Placental epithelial cell (primary cell): Measurements from ENCODE around the gene TMEM151B. TPM values are rescaled to one million over a fixed set of nuclear protein-coding genes. Genes with fewer than 3 reads are reported as not detected.

Experiments used
- total RNA-seq: library from RNA; depleted of rRNA; stranded (reverse); fragments of >200 nt; gene quantifications from 2 replicates; pipeline ENCODE4 v1.2.3, GENCODE V29; 2012

Gene TMEM151B
- under 0.01 TPM in 1 of 2 replicates, not detected in the other for total RNA-seq

DNA sequence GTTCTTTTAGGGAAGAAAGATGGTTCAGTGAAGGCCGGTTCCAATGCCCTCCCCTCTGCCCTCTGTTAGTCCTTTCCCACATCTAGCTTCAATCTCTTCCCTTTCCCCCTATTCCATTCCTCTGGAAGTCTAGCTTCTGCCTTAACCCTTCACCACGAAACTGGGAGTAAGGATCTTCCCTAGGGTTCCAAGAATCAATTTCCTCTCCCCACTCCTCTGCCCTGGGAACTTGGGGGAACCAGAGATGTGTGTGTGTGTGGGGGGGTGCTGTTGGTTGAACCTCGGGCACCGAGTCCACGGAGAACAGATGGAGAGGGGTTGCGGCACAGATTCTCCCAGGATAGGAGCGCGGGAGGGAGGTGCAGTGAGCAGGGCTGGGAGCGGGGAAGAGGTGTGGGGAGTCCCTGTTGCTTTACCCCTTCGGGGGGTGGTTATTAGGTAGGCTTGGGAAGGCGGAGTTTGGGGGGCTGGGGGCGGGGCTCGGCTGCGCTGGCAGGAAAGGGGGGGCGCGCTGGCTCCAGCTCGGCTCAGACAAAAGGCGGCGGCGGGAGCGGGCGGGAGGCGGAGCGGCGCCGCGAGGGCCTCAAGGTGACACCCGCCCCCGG is at the start of gene TMEM151B:
Gene TMEM151B, plus strand, starts transcription at position 530 of the 605 bp plus-strand sequence. CDS start 293 bp downstream, outside the sequence.

DNA sequence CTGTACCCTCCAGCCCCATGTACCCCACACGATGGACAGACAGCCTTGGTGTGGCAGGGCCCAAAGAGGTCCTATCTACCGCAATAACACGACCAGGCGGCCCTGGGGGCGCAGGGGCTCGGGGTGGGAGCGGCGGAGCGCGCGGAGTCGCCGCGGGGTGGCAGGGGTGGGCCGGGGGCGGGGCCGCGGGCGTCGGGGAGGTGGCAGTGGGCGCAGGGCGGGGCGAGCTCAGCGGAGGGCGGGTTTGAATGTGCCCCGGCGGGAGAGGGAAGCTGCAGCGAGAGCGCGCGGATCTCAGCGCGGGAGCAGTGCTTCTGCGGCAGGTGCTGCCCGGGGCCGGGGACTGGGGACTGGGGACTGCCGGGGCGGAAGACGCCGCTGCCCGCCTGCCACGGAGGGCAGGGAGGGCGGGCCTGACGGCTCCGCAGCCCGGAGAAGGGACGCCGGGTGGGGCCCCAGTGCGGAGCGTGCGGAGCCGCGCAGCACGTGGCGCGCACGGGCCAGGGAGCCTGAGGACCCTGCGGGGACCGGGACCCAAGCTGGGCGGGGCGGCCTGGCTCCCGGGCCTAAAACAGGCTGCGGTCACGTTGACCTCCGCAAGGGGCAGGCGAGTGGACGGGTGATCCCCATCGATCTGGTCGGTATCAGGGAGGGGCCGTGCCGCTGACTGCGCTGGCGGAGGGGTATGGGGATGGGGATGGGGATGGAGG is 46.8 kb upstream of the TMEM151B start, which contains the start of gene SLC29A1:
Gene SLC29A1, plus strand, starts transcription at position 277 of the 710 bp plus-strand sequence. CDS start 3,719 bp downstream, outside the sequence.

DNA sequence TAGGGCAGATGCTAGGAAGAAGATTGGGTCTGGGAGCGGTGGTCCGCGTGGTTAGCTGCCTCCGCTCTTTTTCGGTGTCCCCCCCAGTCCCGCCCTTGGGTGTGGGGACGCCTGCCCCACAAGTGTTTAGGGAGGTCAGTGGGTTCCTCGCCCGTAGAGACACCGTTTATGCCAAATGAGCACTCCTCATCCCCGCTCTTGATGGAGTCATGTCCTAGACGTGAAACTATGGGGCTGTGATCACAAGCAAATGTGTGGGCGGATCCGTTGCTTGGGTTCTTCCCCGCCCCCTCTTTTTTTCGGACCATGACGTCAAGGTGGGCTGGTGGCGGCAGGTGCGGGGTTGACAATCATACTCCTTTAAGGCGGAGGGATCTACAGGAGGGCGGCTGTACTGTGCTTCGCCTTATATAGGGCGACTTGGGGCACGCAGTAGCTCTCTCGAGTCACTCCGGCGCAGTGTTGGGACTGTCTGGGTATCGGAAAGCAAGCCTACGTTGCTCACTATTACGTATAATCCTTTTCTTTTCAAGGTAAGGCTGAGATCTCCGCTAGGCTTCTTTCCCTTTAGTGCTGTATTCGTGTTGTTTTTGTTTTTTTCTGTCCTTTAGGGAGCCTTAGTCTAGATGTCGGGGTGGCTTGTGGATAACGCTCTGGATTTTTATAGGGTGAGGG is 23.4 kb upstream of the TMEM151B start, which contains the start of gene HSP90AB1:
Gene HSP90AB1, plus strand, starts transcription at position 439 of the 675 bp plus-strand sequence. CDS start 1,529 bp downstream, outside the sequence.

DNA sequence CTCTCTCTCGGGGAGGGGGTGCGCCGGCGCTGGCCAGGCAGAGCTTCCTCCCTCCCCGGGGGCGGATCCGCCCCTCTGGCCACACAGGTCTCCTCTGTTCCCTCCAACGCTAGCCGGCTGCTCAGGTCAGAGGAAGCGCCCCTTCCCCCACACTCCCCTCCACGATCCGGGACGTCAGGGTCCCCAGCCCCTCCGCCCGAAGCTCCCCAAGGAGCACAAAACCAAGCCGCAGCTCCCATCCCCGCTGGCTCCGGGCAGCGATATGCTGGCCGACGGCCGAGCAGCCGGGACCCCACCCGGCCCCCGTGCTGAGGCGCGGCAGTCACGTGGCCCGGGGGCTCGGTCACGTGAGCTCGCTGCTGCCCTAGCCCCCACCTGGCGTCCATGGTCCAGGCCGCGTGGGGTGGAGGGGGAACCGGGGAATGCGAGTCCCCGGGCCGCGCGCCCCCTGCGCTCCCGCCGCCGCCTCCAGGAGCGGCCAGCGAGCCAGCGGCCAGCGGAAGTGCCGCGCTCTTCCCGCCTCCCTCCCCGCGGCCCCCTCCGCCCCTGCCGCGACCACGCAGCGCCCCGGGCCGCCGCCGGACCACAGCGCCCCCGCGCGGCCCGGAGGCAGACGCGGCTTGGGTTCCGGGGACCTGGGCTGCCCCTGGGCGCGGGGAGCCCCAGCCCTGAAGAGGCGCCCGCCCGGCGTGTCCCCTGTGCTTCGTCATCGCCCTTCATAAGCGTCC is 13.1 kb upstream of the TMEM151B start, which contains the start of gene SLC35B2:
Gene SLC35B2, minus strand, starts transcription at position 504 of the 728 bp plus-strand sequence. Its CDS starts 118 bp downstream, at position 386.

DNA sequence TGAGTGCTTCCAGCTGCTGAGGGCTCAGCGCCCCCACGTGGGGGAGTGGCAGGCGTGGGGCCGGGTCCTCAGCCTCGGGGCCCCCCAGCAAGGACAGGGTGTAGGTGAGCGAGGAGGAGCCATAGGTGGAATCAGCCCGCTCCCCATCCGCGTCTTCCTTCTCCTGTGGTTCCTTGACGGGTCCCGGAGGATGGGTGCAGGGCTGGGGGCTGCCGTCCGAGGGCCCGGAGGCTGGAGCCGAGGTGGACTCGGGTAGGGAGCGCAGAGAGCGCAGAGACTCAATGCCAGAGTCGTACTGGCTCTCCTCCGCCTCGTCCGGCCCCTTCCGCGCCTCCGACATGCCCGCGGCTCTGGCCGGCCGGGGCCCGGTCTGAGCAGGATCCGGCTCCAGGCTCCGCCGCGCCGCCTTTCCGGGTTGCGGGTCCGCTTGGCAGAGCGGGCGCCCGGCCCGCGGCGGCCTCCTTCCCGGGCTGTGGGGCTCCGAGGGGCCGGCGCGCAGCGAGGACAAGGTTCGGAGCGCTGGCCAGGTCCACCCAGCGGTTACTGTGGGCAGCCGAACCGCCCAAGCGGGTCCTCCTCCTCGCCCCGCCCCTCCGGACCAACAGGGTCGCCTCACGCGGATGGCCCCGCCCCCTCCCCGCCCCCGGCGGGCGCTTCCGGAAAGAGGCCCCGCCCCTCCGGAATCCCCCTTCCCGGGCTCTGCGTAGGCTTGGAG is 5.1 kb upstream of the TMEM151B start, which contains the start of gene NFKBIE:
Gene NFKBIE, minus strand, starts transcription at position 545 of the 715 bp plus-strand sequence. Its CDS starts 205 bp downstream, at position 340.

DNA sequence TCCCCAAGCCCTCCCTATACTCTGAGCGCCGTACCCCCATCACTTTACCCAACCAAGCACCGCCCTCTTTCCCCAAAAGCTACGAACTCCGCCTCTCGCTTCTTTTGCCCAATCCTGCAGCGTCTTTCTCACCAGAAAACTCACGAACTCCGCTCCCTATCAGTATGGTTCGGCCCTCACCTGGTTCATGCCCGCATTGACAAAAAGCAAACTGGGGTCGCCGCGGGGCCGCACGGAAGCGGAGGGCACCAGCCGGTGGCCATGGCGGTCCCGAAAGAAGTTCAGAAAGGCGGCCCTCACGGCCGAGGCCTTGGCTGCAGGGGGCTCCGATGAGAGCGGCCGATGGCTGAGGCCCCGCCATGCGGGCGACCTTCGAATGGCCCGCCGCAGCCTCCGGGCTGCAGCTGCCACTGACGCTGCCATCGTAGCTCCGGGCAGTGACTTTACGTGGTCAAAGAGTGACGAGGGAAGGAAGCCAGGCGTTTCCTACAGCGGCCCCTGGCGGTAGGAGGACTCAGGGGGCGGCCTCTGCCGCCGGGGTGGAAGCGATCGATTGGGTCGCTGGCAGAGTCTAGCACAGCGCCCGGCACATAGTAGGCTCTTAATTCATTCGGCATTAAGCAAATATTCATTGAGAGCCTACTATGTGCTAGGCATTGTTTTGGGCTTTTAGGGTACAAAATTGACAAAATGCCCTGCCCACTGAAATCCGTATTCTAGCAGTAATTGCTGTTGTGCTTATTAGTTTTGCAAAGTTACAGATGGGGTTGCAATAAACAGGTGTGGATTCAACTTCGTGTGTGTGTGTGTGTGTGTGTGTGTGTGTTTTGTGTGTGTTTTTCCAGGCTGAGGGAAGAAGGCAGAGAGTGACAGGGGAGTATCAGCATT is 42.9 kb downstream of the TMEM151B start, which contains the start of gene AARS2:
Gene AARS2, minus strand, starts transcription at position 447 of the 888 bp plus-strand sequence. Its CDS starts 24 bp downstream, at position 423.

DNA sequence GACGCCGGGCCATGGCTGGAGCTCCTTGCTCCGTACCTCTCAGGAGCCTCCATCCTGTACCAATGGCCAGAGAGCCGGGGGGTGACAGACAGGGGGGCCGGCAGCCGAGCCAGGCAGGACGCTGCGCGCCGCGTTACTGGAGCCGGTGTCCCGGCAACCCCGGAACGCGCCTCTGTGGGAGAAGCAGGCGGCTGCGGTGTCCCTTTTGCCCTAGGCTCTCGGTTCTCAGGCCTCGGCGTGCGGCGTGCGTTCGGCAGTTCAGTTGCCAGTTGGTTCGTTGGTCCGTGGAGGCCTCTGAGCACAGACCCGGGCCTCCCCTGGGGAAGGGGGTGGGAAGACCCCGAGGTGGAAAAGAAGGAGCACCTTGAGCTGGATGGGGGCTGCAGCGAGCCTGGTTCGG is 72.2 kb downstream of the TMEM151B start, which contains the start of gene SPATS1:
Gene SPATS1, plus strand, starts transcription at position 162 of the 400 bp plus-strand sequence. CDS start 446 bp downstream, outside the sequence.

Other genes with a start within 250 kb of the TMEM151B start
- gene MRPL14, start 143.0 kb upstream of the TMEM151B start, total RNA-seq, result 29.4 and 38.5 TPM in 2 replicates
- gene TMEM63B, start 142.9 kb upstream of the TMEM151B start, total RNA-seq, result 19.6 and 39.6 TPM in 2 replicates
- gene CAPN11, start 111.6 kb upstream of the TMEM151B start, total RNA-seq, result not detected in 2 replicates
- not detected in 2 replicates for gene MYMX, start 53.5 kb upstream of the TMEM151B start, total RNA-seq
- 0.39 and 3.9 TPM in 2 replicates for gene SLC29A1, start 46.9 kb upstream of the TMEM151B start, total RNA-seq
- 580 and 898 TPM in 2 replicates for gene HSP90AB1, start 23.3 kb upstream of the TMEM151B start, total RNA-seq
- 57.7 and 93.8 TPM in 2 replicates for gene SLC35B2, start 12.9 kb upstream of the TMEM151B start, total RNA-seq
- 4.8 and 5.9 TPM in 2 replicates for gene NFKBIE, start 4.9 kb upstream of the TMEM151B start, total RNA-seq
- gene AARS2, start 42.9 kb downstream of the TMEM151B start, total RNA-seq, result 11.8 and 15.3 TPM in 2 replicates
- not detected in 2 replicates for gene SPATS1, start 72.2 kb downstream of the TMEM151B start, total RNA-seq
- 21.6 and 24.8 TPM in 2 replicates for gene CDC5L, start 117.3 kb downstream of the TMEM151B start, total RNA-seq